GM12878 (cell line): Measurements from ENCODE around the gene FAM83G. TPM values are rescaled to one million over a fixed set of nuclear protein-coding genes. Genes with fewer than 3 reads are reported as not detected.
A peak's percentile ranks its signal among the peaks of the same experiment; 100 is the strongest.

ENCODE experiments used
- ASH2L ChIP-seq: fragments of 300-600, 200-600 bp; sonication (generic); IDR thresholded peaks from 2 replicates; pipeline ENCODE4 v1.6.1; 2017; ENCODE audit warnings: low read depth, mild to moderate bottlenecking, borderline replicate concordance
- BCL11A ChIP-seq: IDR thresholded peaks from 2 replicates; pipeline ENCODE4 v1.6.1; 2011; ENCODE audit warnings: low read depth, low read length
- CEBPB ChIP-seq, 2 experiments: fragments of 150-350 bp in 1 of 2; IDR thresholded peaks; 2 replicates each; pipeline ENCODE4 v1.6.1; 2012 to 2014; ENCODE audit warnings: low read depth in 2 of 2, low read length in 2 of 2, borderline replicate concordance in 1 of 2, inconsistent platforms in 1 of 2
- EP300 ChIP-seq, 2 experiments: fragments of 150-350 bp in 1 of 2; IDR thresholded peaks; 2 replicates each; pipeline ENCODE4 v1.6.1; 2011 to 2012; ENCODE audit warnings: low read depth in 2 of 2, low read length in 2 of 2, borderline replicate concordance in 1 of 2, improper control_type of control experiment in 1 of 2, inconsistent platforms in 1 of 2; ENCODE audit not compliant: control insufficient read depth in 1 of 2
- HDGF ChIP-seq: fragments of 450-650 bp; IDR thresholded peaks from 2 replicates; pipeline ENCODE4 v1.6.1; 2016; ENCODE audit warnings: antibody characterized with exemption
- JUNB ChIP-seq: IDR thresholded peaks from 2 replicates; pipeline ENCODE4 v1.6.1; 2016; ENCODE audit warnings: antibody characterized with exemption, mild to moderate bottlenecking
- MEF2B ChIP-seq: fragments of 450-650 bp; IDR thresholded peaks from 2 replicates; pipeline ENCODE4 v1.6.1; 2018; ENCODE audit warnings: mild to moderate bottlenecking, moderate library complexity; ENCODE audit not compliant: partially characterized antibody, poor library complexity, severe bottlenecking
- RAD51 ChIP-seq: fragments of 450-650 bp; IDR thresholded peaks from 2 replicates; pipeline ENCODE4 v1.6.1; 2016; ENCODE audit warnings: moderate library complexity, mild to moderate bottlenecking, inconsistent platforms
- SP1 ChIP-seq: IDR thresholded peaks from one replicate; pipeline ENCODE4 v1.6.1; 2011; ENCODE audit warnings: low read depth, low read length
- STAT1 ChIP-seq: fragments of 450-650 bp; conservative IDR thresholded peaks from 2 replicates; pipeline ENCODE4 v1.6.1; 2014; ENCODE audit warnings: antibody characterized with exemption, mild to moderate bottlenecking
- STAT3 ChIP-seq: IDR thresholded peaks from 2 replicates; pipeline ENCODE4 v1.6.1; 2011; ENCODE audit warnings: low read depth, low read length, improper control_type of control experiment
- TARDBP ChIP-seq: IDR thresholded peaks from 2 replicates; pipeline ENCODE4 v1.6.1; 2016; ENCODE audit warnings: borderline replicate concordance
- TCF7 ChIP-seq: IDR thresholded peaks from 2 replicates; pipeline ENCODE4 v1.6.1; 2014; ENCODE audit warnings: antibody characterized with exemption, borderline replicate concordance
- YBX1 ChIP-seq: fragments of 450-650 bp; IDR thresholded peaks from 2 replicates; pipeline ENCODE4 v1.6.1; 2016; ENCODE audit warnings: antibody characterized with exemption
- ZNF384 ChIP-seq: IDR thresholded peaks from 2 replicates; pipeline ENCODE4 v1.6.1; 2012; ENCODE audit warnings: low read depth, mild to moderate bottlenecking, low read length, improper control_type of control experiment, borderline replicate concordance
- polyA plus RNA-seq, 11 experiments: library from polyadenylated mRNA; depleted of rRNA in 4 of 11; unstranded in 6 of 11; stranded (reverse) in 5 of 11; fragments of >200 nt; fragmentation: Nextera tagmentation in 4 of 11; fragmentation: Illumina TruSeq in 1 of 11; extraction: Ambion mirVana in 4 of 11; extraction: Trizol in 1 of 11; gene quantifications; 1 replicate in 1 of 11; 2 replicates in 10 of 11; pipeline versions ENCODE4 v1.2.1 to v1.2.3, GENCODE V29; 2011 to 2016; ENCODE audit warnings: inconsistent platforms in 2 of 11, missing spikeins in 2 of 11, low read depth in 1 of 11
- total RNA-seq, 4 experiments: library from RNA; depleted of rRNA in 3 of 4; stranded (reverse); fragments of >200 nt in 3 of 4; fragmentation: Illumina TruSeq in 1 of 4; extraction: Trizol in 1 of 4; gene quantifications; 2 replicates each; pipeline versions ENCODE4 v1.2.1 to v1.2.3, GENCODE V29; 2013 to 2021
- TF ChIP-seq, protein P1 (sequence below): fragments of 450-650 bp; IDR thresholded peaks from 2 replicates; pipeline ENCODE4 v1.6.1; 2017; ENCODE audit warnings: mild to moderate bottlenecking, low read depth, inconsistent platforms; ENCODE audit not compliant: poor library complexity, severe bottlenecking
- TF ChIP-seq, protein P2 (sequence below): fragments of 150-350 bp; IDR thresholded peaks from 2 replicates; pipeline ENCODE4 v1.6.1; 2016; ENCODE audit warnings: low read depth, low read length
- TF ChIP-seq, protein P3 (sequence below): fragments of 450-650 bp; formaldehyde crosslinking; IDR thresholded peaks from 2 replicates; pipeline ENCODE4 v1.4.0; 2020; ENCODE audit warnings: mild to moderate bottlenecking, moderate library complexity

The FAM83G gene
- total and polyA plus RNA-seq, 10 of the 15 experiments (the other 5 are each of a cell fraction or from before 2014, with no cell fraction given), result 0.03 to 16.7 (median 6.5) TPM

DNA sequence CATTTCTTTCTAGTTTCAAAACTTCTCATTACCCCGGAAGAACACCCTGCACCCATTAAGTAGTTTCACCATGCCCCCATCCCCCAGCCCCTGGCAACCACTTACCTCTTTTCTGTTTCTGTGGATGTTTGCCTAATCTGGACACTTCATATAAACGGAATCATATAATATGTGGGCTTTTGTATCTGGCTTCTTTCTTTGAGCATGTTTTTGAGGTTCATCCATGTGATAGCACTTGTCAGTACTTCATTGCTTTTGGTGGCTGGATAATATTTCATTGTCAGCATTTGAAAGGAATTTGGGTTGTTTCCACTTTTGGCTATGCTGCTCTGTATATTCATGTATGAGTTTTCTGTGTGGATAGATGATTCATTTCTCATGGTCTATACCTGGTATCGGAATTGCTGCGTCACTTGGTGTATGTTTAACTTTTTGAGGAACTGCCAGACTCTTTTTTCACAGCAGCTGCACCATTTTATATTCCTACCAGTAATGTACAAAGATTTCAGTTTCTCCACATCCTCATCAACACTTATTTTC lies 82.6 kb downstream of the FAM83G start (continued):
- TF ChIP-seq, protein P1, sequence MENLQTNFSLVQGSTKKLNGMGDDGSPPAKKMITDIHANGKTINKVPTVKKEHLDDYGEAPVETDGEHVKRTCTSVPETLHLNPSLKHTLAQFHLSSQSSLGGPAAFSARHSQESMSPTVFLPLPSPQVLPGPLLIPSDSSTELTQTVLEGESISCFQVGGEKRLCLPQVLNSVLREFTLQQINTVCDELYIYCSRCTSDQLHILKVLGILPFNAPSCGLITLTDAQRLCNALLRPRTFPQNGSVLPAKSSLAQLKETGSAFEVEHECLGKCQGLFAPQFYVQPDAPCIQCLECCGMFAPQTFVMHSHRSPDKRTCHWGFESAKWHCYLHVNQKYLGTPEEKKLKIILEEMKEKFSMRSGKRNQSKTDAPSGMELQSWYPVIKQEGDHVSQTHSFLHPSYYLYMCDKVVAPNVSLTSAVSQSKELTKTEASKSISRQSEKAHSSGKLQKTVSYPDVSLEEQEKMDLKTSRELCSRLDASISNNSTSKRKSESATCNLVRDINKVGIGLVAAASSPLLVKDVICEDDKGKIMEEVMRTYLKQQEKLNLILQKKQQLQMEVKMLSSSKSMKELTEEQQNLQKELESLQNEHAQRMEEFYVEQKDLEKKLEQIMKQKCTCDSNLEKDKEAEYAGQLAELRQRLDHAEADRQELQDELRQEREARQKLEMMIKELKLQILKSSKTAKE, result peak; percentile 85
- no peak for TF ChIP-seq STAT1
- TF ChIP-seq, protein P2, sequence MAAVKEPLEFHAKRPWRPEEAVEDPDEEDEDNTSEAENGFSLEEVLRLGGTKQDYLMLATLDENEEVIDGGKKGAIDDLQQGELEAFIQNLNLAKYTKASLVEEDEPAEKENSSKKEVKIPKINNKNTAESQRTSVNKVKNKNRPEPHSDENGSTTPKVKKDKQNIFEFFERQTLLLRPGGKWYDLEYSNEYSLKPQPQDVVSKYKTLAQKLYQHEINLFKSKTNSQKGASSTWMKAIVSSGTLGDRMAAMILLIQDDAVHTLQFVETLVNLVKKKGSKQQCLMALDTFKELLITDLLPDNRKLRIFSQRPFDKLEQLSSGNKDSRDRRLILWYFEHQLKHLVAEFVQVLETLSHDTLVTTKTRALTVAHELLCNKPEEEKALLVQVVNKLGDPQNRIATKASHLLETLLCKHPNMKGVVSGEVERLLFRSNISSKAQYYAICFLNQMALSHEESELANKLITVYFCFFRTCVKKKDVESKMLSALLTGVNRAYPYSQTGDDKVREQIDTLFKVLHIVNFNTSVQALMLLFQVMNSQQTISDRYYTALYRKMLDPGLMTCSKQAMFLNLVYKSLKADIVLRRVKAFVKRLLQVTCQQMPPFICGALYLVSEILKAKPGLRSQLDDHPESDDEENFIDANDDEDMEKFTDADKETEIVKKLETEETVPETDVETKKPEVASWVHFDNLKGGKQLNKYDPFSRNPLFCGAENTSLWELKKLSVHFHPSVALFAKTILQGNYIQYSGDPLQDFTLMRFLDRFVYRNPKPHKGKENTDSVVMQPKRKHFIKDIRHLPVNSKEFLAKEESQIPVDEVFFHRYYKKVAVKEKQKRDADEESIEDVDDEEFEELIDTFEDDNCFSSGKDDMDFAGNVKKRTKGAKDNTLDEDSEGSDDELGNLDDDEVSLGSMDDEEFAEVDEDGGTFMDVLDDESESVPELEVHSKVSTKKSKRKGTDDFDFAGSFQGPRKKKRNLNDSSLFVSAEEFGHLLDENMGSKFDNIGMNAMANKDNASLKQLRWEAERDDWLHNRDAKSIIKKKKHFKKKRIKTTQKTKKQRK, result no peak
- TF ChIP-seq RAD51, result peak; percentile 37
- peak; percentile 34 for TF ChIP-seq BCL11A
- TF ChIP-seq HDGF, result 0 out of 2 replicates have a peak, but pooled peaks have one; percentile 16
- 0 out of 4 replicates have a peak, but pooled peaks of 1 of the 2 experiments have one; percentile 3 for TF ChIP-seq CEBPB (IDR thresholded peaks at IDR 0.05; ENCODE audit: borderline replicate concordance in 1 of 2, low read depth in 2 of 2, low read length in 2 of 2)
- TF ChIP-seq YBX1, result no peak
- TF ChIP-seq JUNB, result peak; percentile 87
- peak; percentile 84 to 92 for TF ChIP-seq EP300 (IDR thresholded peaks at IDR 0.05; ENCODE audit: borderline replicate concordance in 1 of 2, control insufficient read depth in 1 of 2, low read depth in 2 of 2, low read length in 2 of 2)
- TF ChIP-seq MEF2B, result peak; percentile 89
- peak; percentile 68; the same call in 1 of the 2 replicates for TF ChIP-seq ZNF384
- 0 out of 2 replicates have a peak, but pooled peaks have one; percentile 28 for TF ChIP-seq TCF7
- TF ChIP-seq SP1, result no peak
- TF ChIP-seq ASH2L, result peak; percentile 92
- TF ChIP-seq, protein P3, sequence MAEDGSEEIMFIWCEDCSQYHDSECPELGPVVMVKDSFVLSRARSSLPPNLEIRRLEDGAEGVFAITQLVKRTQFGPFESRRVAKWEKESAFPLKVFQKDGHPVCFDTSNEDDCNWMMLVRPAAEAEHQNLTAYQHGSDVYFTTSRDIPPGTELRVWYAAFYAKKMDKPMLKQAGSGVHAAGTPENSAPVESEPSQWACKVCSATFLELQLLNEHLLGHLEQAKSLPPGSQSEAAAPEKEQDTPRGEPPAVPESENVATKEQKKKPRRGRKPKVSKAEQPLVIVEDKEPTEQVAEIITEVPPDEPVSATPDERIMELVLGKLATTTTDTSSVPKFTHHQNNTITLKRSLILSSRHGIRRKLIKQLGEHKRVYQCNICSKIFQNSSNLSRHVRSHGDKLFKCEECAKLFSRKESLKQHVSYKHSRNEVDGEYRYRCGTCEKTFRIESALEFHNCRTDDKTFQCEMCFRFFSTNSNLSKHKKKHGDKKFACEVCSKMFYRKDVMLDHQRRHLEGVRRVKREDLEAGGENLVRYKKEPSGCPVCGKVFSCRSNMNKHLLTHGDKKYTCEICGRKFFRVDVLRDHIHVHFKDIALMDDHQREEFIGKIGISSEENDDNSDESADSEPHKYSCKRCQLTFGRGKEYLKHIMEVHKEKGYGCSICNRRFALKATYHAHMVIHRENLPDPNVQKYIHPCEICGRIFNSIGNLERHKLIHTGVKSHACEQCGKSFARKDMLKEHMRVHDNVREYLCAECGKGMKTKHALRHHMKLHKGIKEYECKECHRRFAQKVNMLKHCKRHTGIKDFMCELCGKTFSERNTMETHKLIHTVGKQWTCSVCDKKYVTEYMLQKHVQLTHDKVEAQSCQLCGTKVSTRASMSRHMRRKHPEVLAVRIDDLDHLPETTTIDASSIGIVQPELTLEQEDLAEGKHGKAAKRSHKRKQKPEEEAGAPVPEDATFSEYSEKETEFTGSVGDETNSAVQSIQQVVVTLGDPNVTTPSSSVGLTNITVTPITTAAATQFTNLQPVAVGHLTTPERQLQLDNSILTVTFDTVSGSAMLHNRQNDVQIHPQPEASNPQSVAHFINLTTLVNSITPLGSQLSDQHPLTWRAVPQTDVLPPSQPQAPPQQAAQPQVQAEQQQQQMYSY (CRISPR knock-in tag), result no peak
- no peak for TF ChIP-seq TARDBP
- TF ChIP-seq STAT3, result peak; percentile 76; the same call in 1 of the 2 replicates
